Kidney (tissue), 14 donors: ENCODE results near the gene GPATCH8. TPM values are rescaled to one million over a fixed set of nuclear protein-coding genes. Genes with fewer than 3 reads are reported as not detected.
A peak's percentile ranks its signal among the peaks of the same experiment; 100 is the strongest.

ENCODE experiments used
- DNase-seq, 5 donors: peaks; one replicate each; pipeline ENCODE4 v3.0.0-alpha.2; 2013 to 2020
- FAIRE-seq: peaks from 2 replicates; lab custom pipeline; 2012; peaks lifted over from hg19 to GRCh38; lab: Jason Lieb, UNC
- H3K27ac ChIP-seq, 2 donors: one replicate each; pipeline ENCODE4 v1.7.0; 2013; ENCODE audit warnings: low read depth in 2 of 2, low read length in 2 of 2, inconsistent platforms in 1 of 2
- H3K27me3 ChIP-seq: one replicate; pipeline ENCODE4 v1.7.1; 2013; ENCODE audit warnings: low read length, inconsistent platforms; ENCODE audit not compliant: control insufficient read depth, insufficient read depth
- H3K36me3 ChIP-seq, 3 donors: one replicate each; pipeline versions ENCODE4 v1.7.0 to v1.7.1; 2013; ENCODE audit warnings: low read length in 3 of 3, control low read depth in 1 of 3, inconsistent platforms in 1 of 3; ENCODE audit not compliant: insufficient read depth in 3 of 3, control insufficient read depth in 2 of 3
- H3K4me1 ChIP-seq, 3 donors: one replicate each; pipeline versions ENCODE4 v1.7.0 to v1.7.1; 2013; ENCODE audit warnings: low read length in 3 of 3, inconsistent platforms in 1 of 3, low read depth in 1 of 3; ENCODE audit not compliant: control insufficient read depth in 2 of 3, insufficient read depth in 2 of 3
- H3K4me3 ChIP-seq, 3 donors: one replicate each; pipeline versions ENCODE4 v1.7.0 to v1.8.1; 2013; ENCODE audit warnings: low read length in 3 of 3, control low read depth in 1 of 3, inconsistent platforms in 1 of 3
- H3K9ac ChIP-seq, 3 donors: one replicate each; pipeline versions ENCODE4 v1.7.0 to v1.7.1; 2013; ENCODE audit warnings: low read length in 3 of 3, control low read depth in 1 of 3, inconsistent platforms in 1 of 3
- H3K9me3 ChIP-seq, 3 donors: one replicate each; pipeline versions ENCODE4 v1.7.0 to v1.7.1; 2013; ENCODE audit warnings: low read length in 3 of 3, control low read depth in 1 of 3, inconsistent platforms in 1 of 3; ENCODE audit not compliant: control insufficient read depth in 2 of 3, insufficient read depth in 1 of 3
- intact Hi-C: fragments of 100-400 bp; cut with DNase I; formaldehyde crosslinking; loops from one replicate; pipeline ENCODE4 v1.11.1; 2022
- polyA plus RNA-seq: library from polyadenylated mRNA; stranded (reverse); fragments of 350-450 nt; fragmentation: Illumina TruSeq; extraction: RNeasy Lipid Tissue Mini Kit (QIAGEN cat#74804); gene quantifications from one replicate; pipeline ENCODE4 v1.2.3, GENCODE V29; 2014; ENCODE audit warnings: low read depth, low replicate concordance; ENCODE audit not compliant: insufficient read depth
- total RNA-seq: library from RNA; stranded (reverse); fragmentation: NEBNext Ultra II Directional; extraction: Animal tissue kit (Norgen Biotek cat#: 25700); gene quantifications from one replicate; pipeline ENCODE4 v1.2.1, GENCODE V29; 2021
- TF ChIP-seq, protein P1 (sequence below): IDR thresholded peaks from 3 replicates; pipeline ENCODE4 v1.5.1; 2012; ENCODE audit warnings: mild to moderate bottlenecking, moderate library complexity, borderline replicate concordance; ENCODE audit not compliant: insufficient read depth; ENCODE audit errors: extremely low read depth
- donor health status: control.
- donor health status: control.
- donor health status: control.
- donor health status: control.
- donor health status: control.
- donor health status: DM: yes; HTN: yes; CAD: no.
- donor health status: Normal renal cell carcinoma (clear cell type).

Gene GPATCH8
- total and polyA plus RNA-seq, 2 donors from 2014 or later = 3.5 to 47.0 TPM

GRCh38 chr17:44380767-44381166 is 122.4 kb downstream of the GPATCH8 start:
- intact Hi-C loops = no loop called here
- FAIRE-seq = no peak

GRCh38 chr17:44379887-44380286 is 123.3 kb downstream of the GPATCH8 start:
- DNase-seq (peak in 1 of 5 donors; percentile 45), FAIRE-seq (no peak)
- no peak overlapping the region for H3K4me3 ChIP-seq
- no peak overlapping the region for H3K9ac ChIP-seq
- H3K27ac ChIP-seq = no peak overlapping the region
- no peaks in the 10 kb centered on the region for H3K27me3 ChIP-seq
- TF ChIP-seq, protein P1, sequence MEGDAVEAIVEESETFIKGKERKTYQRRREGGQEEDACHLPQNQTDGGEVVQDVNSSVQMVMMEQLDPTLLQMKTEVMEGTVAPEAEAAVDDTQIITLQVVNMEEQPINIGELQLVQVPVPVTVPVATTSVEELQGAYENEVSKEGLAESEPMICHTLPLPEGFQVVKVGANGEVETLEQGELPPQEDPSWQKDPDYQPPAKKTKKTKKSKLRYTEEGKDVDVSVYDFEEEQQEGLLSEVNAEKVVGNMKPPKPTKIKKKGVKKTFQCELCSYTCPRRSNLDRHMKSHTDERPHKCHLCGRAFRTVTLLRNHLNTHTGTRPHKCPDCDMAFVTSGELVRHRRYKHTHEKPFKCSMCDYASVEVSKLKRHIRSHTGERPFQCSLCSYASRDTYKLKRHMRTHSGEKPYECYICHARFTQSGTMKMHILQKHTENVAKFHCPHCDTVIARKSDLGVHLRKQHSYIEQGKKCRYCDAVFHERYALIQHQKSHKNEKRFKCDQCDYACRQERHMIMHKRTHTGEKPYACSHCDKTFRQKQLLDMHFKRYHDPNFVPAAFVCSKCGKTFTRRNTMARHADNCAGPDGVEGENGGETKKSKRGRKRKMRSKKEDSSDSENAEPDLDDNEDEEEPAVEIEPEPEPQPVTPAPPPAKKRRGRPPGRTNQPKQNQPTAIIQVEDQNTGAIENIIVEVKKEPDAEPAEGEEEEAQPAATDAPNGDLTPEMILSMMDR = no peak
- no peaks in the 10 kb centered on the region for H3K9me3 ChIP-seq
- no peaks in the 10 kb centered on the region for H3K36me3 ChIP-seq
- peaks cover 0 to 2% (median 0%) of the 10 kb centered on the region in 3 donors for H3K4me1 ChIP-seq
- intact Hi-C loops = no loop called here

More at GRCh38 chr17:44380767-44381166, 122.4 kb downstream of the GPATCH8 start:
- H3K27me3 ChIP-seq = no peaks in the 10 kb centered on the region
- DNase-seq = peak in 1 of 5 donors; percentile 54
- no peak overlapping the region for H3K27ac ChIP-seq
- H3K4me3 ChIP-seq = no peak overlapping the region
- TF ChIP-seq, protein P1 = no peak
- H3K9me3 ChIP-seq = no peaks in the 10 kb centered on the region
- no peaks in the 10 kb centered on the region for H3K36me3 ChIP-seq
- no peak overlapping the region for H3K9ac ChIP-seq
- H3K4me1 ChIP-seq = peaks cover 0 to 7% (median 0%) of the 10 kb centered on the region in 3 donors

DNA sequence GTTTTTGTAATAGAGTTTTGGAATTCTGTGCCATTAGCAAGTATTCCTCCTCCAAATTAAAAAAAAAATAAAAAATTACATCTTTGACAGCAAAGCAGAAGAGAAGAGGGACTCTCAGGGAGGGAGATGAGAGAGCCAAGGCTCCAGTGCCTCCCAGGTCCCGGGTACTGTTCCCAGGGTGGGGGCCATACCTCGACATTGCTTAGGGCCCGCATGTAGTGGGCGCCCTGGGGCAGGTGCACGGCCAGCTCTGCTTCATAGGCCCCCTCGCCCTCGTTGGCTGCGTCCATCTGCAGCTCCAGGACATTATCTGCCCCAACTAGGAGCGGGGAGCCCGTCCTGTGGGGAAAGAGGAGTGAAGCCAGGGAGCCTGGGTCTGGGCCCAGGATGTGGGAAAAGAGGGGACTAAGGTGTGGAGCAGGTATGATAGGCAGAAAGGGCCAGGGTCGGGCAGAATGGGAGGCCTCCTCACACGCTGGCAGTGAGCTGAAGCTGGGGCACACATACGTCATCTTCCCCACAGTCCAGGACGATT is 125.0 kb downstream of the GPATCH8 start:
- Histone ChIP-seq H3K4me3 (no peak overlapping the region), H3K4me1 (peaks cover 0 to 4% (median 0%) of the 10 kb centered on the region in 3 donors), H3K36me3 (no peaks in the 10 kb centered on the region), H3K27me3 (no peaks in the 10 kb centered on the region), H3K27ac (no peak overlapping the region), H3K9me3 (no peaks in the 10 kb centered on the region), H3K9ac (no peak overlapping the region)
- DNase-seq (peak in 1 of 5 donors; percentile 69), FAIRE-seq (no peak)
- TF ChIP-seq, protein P1 = no peak
- intact Hi-C loops = no loop called here
